DND-41 (cell line): ENCODE results near the gene SNX19.

Experiments used
- ATAC-seq: fragments of 200-7000 bp; cut with Tn5 transposase; 3 replicates; pipeline ENCODE4 v1.9.1; 2021; ENCODE audit warnings: low read depth; ENCODE audit not compliant: insufficient read depth
- DNase-seq: peaks from one replicate; pipeline ENCODE4 v3.0.0-alpha.2; 2020
- H2AFZ ChIP-seq: 2 replicates; pipeline ENCODE4 v1.6.0; 2012; ENCODE audit warnings: low read depth, low read length
- H3K27ac ChIP-seq: 2 replicates; pipeline ENCODE4 v1.5.1; 2012; ENCODE audit warnings: low read length, inconsistent platforms
- H3K27me3 ChIP-seq: fragments of 200-600 bp; sonication (generic); 2 replicates; pipeline ENCODE4 v1.6.0; 2012; ENCODE audit warnings: low read length, mild to moderate bottlenecking, inconsistent platforms; ENCODE audit not compliant: insufficient read depth, poor library complexity
- H3K36me3 ChIP-seq: 2 replicates; pipeline ENCODE4 v1.5.1; 2012; ENCODE audit warnings: low read length, inconsistent platforms; ENCODE audit not compliant: insufficient read depth
- H3K4me1 ChIP-seq: 2 replicates; pipeline ENCODE4 v1.5.1; 2012; ENCODE audit warnings: mild to moderate bottlenecking, low read length; ENCODE audit not compliant: insufficient read depth
- H3K4me2 ChIP-seq: 2 replicates; pipeline ENCODE4 v1.6.0; 2012; ENCODE audit warnings: mild to moderate bottlenecking, moderate library complexity, low read length, inconsistent platforms; ENCODE audit not compliant: insufficient read depth
- H3K4me3 ChIP-seq, 2 experiments: fragments of 200-600 bp in 1 of 2; shearing (Covaris generic) in 1 of 2; 2 replicates each; pipeline ENCODE4 v1.5.1; 2012 to 2016; ENCODE audit warnings: inconsistent platforms in 2 of 2, low read length in 2 of 2, mild to moderate bottlenecking in 2 of 2, low read depth in 1 of 2, moderate library complexity in 1 of 2
- H3K79me2 ChIP-seq: 2 replicates; pipeline ENCODE4 v1.6.0; 2012; ENCODE audit warnings: low read length, inconsistent platforms; ENCODE audit not compliant: insufficient read depth
- H3K9ac ChIP-seq: 2 replicates; pipeline ENCODE4 v1.6.0; 2012; ENCODE audit warnings: low read depth, mild to moderate bottlenecking, inconsistent platforms, low read length, moderate library complexity
- H3K9me3 ChIP-seq: 2 replicates; pipeline ENCODE4 v1.5.1; 2012; ENCODE audit warnings: low read length, moderate library complexity, mild to moderate bottlenecking, inconsistent platforms; ENCODE audit not compliant: insufficient read depth, severe bottlenecking
- H4K20me1 ChIP-seq: 2 replicates; pipeline ENCODE4 v1.6.0; 2012; ENCODE audit warnings: low read length; ENCODE audit not compliant: insufficient read depth
- CTCF ChIP-seq: IDR thresholded peaks from 2 replicates; pipeline ENCODE4 v1.5.1; 2012; ENCODE audit warnings: borderline replicate concordance, low read length, moderate library complexity, mild to moderate bottlenecking; ENCODE audit not compliant: poor library complexity, severe bottlenecking; ENCODE audit errors: extremely low read depth
- EZH2 ChIP-seq: IDR thresholded peaks from 3 replicates; pipeline ENCODE4 v1.6.1; 2012; ENCODE audit warnings: borderline replicate concordance, low read depth, mild to moderate bottlenecking, moderate library complexity, low read length, inconsistent platforms; ENCODE audit not compliant: severe bottlenecking

The SNX19 gene

GRCh38 chr11:130913268-130913667 lies 3.0 kb downstream of the SNX19 start:
- Histone ChIP-seq H2AFZ (no peak overlapping the region), H3K36me3 (peaks cover 65% of the 10 kb centered on the region), H3K4me1 (peaks cover 31% of the 10 kb centered on the region), H3K27ac (no peak overlapping the region), H3K4me3 (no peak overlapping the region), H3K79me2 (peaks cover 34% of the 10 kb centered on the region), H3K9me3 (no peaks in the 10 kb centered on the region), H4K20me1 (0 out of 2 replicates have a peak, but pooled peaks cover 3% of the 10 kb centered on the region), H3K9ac (no peak overlapping the region), H3K4me2 (no peak overlapping the region), H3K27me3 (no peaks in the 10 kb centered on the region)
- TF ChIP-seq EZH2 (no peak), CTCF (no peak)
- DNase-seq (no peak), ATAC-seq (no peak)

- Histone ChIP-seq H3K27ac (no peak overlapping the region), H3K9ac (no peak overlapping the region), H3K27me3 (no peaks in the 10 kb centered on the region), H3K9me3 (no peaks in the 10 kb centered on the region), H3K4me1 (peaks cover 31% of the 10 kb centered on the region), H3K36me3 (peaks cover 73% of the 10 kb centered on the region), H3K79me2 (peaks cover 34% of the 10 kb centered on the region), H2AFZ (no peak overlapping the region), H3K4me2 (no peak overlapping the region), H3K4me3 (no peak overlapping the region), H4K20me1 (0 out of 2 replicates have a peak, but pooled peaks cover 8% of the 10 kb centered on the region)
- no peak for ATAC-seq
- no peak for DNase-seq
- no peak for TF ChIP-seq CTCF
- no peak for TF ChIP-seq EZH2
Observed at GRCh38 chr11:130912552-130912951, 3.7 kb downstream of the SNX19 start.

- peaks cover 34% of the 10 kb centered on the region for H3K79me2 ChIP-seq
- ATAC-seq (no peak), DNase-seq (no peak)
- H3K4me3 ChIP-seq = no peak overlapping the region
- H3K4me1 ChIP-seq = peaks cover 23% of the 10 kb centered on the region
- H2AFZ ChIP-seq = no peak overlapping the region
- no peaks in the 10 kb centered on the region for H3K27me3 ChIP-seq
- H3K27ac ChIP-seq = no peak overlapping the region
- TF ChIP-seq CTCF (no peak), EZH2 (no peak)
- 0 out of 2 replicates have a peak, but pooled peaks cover 8% of the 10 kb centered on the region for H4K20me1 ChIP-seq
- no peak overlapping the region for H3K9ac ChIP-seq
- no peaks in the 10 kb centered on the region for H3K9me3 ChIP-seq
- H3K36me3 ChIP-seq = peaks cover 85% of the 10 kb centered on the region
- H3K4me2 ChIP-seq = no peak overlapping the region
Observed at GRCh38 chr11:130911306-130911705, 5.0 kb downstream of the SNX19 start.

GRCh38 chr11:130909650-130910049 lies 6.6 kb downstream of the SNX19 start:
- Histone ChIP-seq H4K20me1 (0 out of 2 replicates have a peak, but pooled peaks cover 8% of the 10 kb centered on the region), H2AFZ (no peak overlapping the region), H3K4me2 (no peak overlapping the region), H3K9ac (no peak overlapping the region), H3K27me3 (no peaks in the 10 kb centered on the region), H3K4me3 (no peak overlapping the region), H3K27ac (no peak overlapping the region), H3K36me3 (peaks cover 87% of the 10 kb centered on the region), H3K79me2 (peaks cover 19% of the 10 kb centered on the region), H3K9me3 (no peaks in the 10 kb centered on the region), H3K4me1 (peaks cover 12% of the 10 kb centered on the region)
- DNase-seq (no peak), ATAC-seq (no peak)
- TF ChIP-seq EZH2 = no peak
- no peak for TF ChIP-seq CTCF
